Fibroblast of peridontal ligament (primary cell): ENCODE data around the gene ANKRD11.
"Not testable (repeated sequence)": the region's sequence is repeated elsewhere in the genome, so short reads cannot be mapped to it uniquely, and the experiment has no call there.

Experiments used
- DNase-seq: peaks from one replicate; pipeline ENCODE4 v3.0.0-alpha.2; 2010; ENCODE audit errors: extremely low read depth

The ANKRD11 gene

DNA sequence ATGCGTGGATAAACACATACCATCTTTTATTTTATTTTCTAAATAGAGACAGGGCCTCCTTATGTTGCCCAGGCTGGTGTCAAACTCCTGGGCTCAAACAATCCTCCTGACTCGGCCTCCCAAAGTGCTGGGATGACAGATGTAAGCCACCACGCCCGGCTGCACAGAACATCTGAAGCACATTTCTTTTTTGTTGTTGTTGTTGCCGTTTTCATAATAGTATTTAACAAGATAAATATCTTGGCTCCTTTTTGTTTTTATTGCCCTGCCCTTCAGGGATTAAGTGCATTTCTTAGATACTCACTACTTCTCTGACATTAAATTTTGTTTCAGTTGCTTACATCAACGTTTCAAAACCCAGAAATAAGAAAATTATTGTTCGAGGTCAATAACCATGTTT is 37.4 kb downstream of the ANKRD11 start:
- no peak for DNase-seq

GRCh38 chr16:89452241-89452640 is 38.1 kb downstream of the ANKRD11 start:
- DNase-seq, result no peak

DNA sequence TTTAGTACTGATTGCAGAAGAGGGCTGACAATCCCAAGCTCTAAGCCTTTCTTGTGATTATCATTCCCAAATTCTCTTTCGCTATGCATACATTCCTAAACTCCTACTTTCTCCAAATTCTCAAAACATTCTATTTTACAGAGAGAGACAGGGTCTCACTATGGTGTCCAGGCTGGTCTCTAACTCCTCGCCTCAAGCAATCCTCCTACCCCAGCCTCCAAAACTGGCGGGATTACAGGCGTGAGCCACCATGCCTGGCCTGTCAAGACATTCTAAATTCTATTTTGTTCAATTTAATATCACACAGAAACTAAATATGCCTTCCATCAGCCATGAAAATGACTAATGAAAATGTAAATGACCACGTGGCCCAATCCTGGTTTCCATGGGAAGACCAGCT is 39.8 kb downstream of the ANKRD11 start:
- no peak for DNase-seq

DNA sequence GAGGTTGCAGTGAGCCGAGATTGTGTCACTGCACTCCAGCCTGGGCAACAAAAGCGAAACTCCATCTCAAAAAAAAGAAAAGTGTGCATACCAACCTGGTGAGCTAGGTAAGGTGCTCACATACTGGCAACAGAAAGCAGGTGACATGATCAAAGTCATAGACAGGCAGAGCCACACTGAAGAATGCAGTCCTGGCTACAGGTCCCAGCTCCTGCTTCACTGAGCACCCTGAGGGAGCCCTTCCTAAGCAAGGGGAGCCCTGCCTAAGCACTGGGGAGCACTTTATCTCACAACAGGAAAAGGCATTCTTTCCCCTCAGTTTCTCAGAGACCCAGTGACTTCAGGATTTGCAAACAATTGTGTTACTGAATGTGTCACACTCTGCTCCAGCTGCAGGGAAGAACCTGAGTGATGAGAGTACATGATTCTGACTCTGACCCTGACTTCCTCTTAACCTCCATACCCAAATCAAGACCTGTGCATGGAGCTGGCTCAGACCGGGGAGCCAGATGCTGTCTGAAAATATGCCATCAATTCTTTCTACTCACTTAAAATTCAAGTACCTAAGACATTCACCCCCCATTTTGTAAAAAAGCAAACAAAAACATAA is 40.5 kb downstream of the ANKRD11 start:
- no peak for DNase-seq

GRCh38 chr16:89448656-89449055 is 41.7 kb downstream of the ANKRD11 start:
- no peak for DNase-seq

DNA sequence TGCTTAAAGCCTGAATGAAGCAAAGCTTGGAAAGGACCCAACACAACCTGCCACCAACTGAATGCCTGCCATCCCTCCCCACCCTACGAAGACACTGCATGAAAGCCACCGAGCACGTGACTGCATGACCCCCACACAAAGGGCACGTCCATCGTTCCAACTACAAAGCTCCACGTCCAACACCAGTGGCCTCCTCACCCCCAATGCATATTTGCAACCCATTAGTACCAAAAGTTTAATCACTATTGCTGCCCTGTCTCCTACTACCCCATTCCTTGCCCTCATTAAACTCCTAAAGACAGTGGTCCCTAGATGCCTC is 43.4 kb downstream of the ANKRD11 start:
- no peak for DNase-seq

DNA sequence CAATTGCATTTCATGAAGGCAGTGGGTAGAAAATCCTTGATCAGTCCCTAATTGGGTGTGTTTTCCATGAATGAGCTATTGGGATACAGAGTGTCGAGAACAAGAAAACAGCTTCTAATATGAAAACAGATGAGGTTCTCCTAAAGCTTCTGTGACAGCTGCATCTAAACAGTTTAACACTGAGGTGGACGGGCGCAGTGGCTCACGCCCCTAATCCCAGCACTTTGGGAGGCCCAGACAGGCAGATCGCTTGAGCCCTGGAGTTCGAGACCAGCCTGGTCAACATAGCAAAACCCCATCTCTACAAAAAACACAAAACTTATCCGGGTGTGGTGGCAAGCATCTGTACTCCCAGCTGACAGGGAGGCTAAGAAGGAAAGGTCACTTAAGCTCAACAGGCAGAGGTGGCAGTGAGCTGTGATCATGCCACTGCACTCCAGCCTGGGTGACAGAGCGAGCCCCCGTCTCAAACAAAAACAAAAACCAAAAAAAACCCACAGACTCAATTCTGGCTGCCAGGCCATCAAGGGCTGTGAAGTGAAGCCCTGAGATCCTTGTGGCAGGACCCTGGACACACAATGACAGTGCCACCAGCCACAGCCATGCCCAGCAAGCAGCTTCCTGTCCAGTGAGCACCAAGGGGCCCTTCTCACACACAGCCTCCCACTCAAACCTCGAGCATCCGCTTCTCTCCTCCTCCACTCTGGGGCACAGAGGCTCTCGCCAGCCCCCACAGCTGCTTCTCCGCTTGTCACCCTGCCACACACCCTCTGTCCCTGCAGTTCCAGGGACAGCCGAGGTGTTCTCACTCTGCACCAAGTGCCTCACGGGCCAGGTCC is 44.0 kb downstream of the ANKRD11 start:
- DNase-seq, result no peak

DNA sequence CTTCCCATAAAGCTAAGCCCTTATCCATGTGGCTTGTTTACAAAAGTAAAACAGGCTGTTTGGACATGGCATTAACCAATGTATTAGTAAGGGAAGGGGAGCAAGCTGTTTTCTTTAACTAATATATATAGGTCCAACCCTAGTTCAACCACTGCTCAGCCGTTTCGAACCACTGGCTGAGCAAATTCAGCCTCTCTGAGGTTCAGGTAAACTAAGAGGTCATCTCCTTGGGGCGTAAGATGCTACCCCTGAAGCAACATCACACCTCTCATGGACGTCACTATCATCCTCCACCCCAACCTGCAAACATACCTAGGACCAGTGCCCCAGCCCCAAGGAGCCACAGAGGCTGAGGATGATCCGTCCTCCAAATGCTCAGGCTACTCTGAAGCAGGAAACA is 45.2 kb downstream of the ANKRD11 start:
- no peak for DNase-seq

DNA sequence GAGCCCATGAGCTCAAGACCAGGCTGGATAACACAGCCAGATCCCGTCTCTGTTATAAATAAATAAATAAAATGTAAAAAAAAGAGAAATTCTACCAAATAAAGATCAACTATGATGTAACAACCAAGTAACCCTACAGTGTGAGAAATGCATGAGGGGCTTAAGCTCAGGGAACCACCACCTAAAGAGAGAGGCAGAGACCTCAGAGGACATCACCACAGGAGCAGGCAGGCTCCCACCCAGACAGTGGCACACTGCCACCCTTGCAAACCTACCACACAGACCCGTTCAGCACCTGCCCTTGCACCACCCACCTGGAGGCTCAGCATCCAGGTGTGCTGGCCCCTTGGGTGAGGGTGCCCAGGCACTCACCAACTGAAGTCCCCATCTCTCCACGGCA is 45.6 kb downstream of the ANKRD11 start:
- DNase-seq, result peak; percentile 20

DNA sequence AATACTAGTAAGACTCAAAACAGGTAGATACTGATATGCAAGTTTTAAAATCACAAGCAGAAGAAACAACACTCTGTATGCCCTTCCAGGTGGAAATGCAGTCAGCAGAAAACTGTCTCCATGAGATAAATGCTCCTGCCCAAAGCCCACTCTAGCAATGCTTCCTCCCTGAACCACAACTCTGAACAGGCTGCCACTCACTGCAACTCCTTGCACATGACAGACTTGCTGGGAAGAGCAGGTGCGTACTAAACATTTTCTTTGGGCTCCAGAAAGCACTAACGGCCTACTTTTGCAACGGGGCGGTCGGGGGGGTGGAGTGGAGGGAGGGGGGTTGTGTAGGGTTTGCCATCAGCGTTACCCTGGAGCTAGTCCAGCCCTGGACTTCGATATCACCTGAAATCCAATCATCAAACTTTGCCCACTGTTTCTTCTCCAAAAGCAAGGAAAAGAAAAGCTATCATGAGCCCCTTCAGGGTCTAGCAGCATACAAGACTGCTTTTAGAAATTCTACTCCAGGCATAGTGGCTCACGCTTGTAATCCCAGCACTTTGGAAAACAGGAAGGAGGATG is 46.1 kb downstream of the ANKRD11 start:
- no peak for DNase-seq

DNA sequence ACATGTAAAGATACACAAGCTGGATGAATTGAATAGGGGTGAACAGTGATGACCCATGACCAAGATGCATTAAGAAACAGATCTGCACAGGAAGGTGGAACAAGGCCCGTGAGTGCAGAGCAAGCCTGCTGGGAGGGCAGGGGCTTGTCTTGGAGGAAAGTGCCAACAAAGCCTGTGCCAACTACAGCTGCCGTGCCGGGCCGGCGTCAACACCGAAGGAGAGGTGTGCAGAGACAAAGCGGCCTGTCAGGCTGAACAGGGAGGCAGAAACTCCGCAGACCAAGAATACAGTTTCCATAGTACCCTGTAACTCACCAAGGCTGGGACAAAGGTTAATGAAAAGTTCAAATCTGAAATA is 46.7 kb downstream of the ANKRD11 start:
- DNase-seq, result no peak

DNA sequence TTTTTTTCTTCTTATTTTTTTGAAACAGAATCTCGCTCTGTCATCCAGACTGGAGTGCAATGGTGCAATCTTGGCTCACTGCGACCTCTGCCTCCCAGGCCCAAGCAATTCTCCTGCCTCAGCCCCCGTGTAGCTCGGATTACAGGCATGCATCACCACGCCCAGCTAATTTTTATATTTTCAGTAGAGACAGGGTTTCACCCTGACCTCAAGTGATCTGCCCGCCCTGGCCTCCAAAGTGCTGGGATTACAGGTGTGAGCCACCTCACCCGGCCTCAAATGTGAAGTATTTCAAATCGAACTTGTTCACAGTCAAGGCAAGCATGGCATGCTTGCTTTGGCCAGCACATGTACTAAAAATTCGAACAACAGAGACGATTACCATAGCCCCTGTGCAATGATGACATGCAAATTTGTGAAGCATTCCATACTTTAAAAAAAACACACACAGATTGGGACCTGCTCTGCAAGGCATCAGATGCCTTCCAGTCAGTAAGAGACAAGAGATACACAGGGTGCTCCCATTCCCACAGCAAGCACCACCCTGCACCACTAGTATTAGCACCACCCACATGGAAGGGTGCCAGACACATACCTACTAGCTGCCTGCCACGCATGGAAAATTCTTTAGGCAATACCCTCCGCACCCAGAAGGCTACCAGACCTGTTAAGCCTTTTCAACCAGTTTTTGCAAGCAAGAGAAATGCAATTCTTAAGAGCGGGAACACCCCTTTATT is 47.2 kb downstream of the ANKRD11 start:
- peak; percentile 75 for DNase-seq

DNA sequence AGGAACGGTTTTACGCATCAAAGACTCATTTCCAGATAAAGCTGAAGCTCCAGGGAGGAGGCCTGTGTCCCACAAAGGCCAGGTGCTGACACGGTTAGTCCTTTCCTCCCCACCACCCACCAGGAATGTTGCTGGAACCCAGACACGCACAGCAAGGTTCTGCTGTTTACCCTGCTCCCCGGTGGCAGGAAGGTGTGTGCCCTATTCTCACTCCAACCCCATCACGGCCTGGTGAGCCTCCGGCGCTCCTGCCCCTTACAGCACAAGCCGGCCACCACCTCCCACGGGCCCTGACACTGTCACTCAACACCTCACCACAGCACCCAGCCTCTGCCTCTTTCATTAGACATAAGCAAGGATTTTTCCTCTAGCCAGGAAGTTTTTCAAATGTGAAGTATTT is 47.8 kb downstream of the ANKRD11 start:
- DNase-seq, result no peak

GRCh38 chr16:89439659-89440058 is 50.7 kb downstream of the ANKRD11 start:
- no peak for DNase-seq

- DNase-seq, result no peak
Measured at GRCh38 chr16:89437991-89438390, 52.4 kb downstream of the ANKRD11 start.

DNA sequence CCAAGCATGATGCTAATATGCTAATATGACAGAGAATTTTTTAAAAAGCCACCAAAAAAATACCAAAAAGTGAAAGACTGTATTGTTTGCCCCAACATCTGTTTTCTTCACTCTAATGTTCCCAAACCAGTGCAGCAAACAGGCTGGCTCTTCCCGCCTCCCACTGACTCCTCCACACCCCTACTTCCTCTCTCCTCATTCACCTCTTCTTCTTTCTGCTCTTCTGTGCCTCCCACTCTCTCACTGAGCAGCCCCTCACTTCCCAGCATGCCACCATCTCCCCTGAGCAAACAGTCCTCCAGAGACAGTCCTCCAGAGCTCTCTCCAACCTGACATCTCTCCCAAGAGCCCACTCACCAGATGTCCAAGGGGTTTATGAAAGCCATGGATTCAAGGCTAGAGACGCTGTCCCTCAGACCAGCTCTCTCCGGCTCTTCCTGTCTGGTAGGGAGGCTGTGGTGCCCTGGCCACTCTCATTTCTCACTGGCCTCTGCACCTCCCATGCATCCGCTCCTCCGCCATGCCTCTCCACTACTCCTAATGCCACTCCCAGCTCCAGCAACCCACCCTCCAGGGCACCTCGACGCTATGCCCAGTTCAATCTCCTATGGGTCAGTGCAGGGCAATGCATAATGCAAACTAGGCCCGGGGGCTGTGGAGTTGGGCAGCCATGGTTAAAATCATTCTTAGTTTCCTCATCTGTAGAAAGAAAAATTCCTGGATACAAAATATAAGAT is 52.9 kb downstream of the ANKRD11 start:
- no peak for DNase-seq

DNA sequence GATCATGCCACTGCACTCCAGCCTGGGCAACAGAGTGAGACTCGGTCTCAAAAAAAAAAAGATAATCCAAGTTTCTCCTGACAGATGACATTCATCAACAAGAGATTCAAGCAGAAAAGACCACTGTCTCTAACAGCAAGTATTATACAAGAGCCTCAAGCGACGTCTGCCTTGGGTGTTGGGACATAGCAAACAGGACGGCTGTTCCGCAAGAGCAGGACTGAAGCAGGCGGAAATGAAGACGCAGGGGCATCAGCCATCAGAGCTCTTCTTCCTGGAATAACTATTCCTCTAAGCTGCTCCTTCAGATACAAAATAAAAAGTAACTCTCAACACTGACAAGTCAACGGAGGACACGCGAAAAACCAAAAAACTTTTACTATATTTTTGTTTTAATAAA is 54.0 kb downstream of the ANKRD11 start:
- DNase-seq, result no peak

GRCh38 chr16:89435059-89435458 is 55.3 kb downstream of the ANKRD11 start:
- not testable (repeated sequence) for DNase-seq

GRCh38 chr16:89434490-89434889 is 55.9 kb downstream of the ANKRD11 start:
- DNase-seq, result no peak

DNA sequence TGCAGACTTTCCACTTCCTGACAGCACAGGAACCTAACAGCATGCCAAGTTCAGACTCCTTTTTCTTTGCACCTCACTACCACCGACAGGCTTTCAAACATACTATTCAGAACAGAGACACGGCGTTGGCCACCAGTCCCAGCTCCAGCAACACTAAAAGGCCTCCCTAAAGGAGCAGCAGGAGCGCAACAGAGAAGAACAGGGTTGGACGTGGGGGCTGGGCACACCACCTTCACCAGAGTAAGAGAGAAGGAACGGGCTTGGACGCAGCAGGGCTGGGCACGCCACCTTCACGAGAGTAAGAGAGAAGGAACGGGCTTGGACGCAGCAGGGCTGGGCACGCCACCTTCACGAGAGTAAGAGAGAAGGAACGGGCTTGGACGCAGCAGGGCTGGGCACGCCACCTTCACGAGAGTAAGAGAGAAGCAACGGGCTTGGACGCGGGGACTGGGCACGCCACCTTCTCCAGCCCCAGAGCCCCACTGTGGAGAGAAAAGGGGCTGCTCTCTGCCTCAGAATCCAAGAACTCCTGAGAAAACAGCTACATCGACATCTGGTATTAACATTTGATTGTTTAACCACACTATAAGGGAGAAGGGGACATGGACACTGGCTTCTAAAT is 56.9 kb downstream of the ANKRD11 start:
- DNase-seq, result not testable (repeated sequence)

- DNase-seq, result no peak
Measured at GRCh38 chr16:89431630-89432029, 58.7 kb downstream of the ANKRD11 start.

DNA sequence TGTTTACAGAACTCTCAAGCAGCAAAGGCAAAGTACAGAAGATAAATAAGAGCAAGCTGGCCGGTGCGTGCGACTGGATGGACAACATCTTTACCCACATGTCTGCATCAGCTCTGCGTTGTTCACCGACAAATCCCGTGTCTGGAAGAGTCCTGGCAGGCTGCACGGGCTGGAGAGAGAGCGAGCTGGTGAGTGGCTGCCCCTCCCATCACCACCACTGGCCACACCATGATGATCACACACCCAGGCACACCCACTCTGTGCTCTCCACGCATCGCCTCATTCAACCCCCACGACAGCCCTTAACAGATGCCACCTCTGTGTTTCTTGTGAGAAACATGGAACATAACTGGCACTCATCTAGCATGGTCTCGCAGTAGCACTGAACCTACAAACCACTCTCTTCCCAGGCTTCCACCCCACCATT is 59.2 kb downstream of the ANKRD11 start:
- DNase-seq, result peak; percentile 78
